Esophagus muscularis mucosa (tissue), 4 donors: ENCODE measurements around the gene EPHB2.

Source experiments
- EP300 ChIP-seq: sonication (generic); formaldehyde crosslinking; IDR thresholded peaks from one replicate; pipeline ENCODE4 v1.6.1; 2017; ENCODE audit warnings: antibody characterized with exemption
- POLR2A ChIP-seq: fragments of 450-650 bp; IDR thresholded peaks from one replicate; pipeline ENCODE4 v1.6.1; 2017; ENCODE audit warnings: antibody characterized with exemption, moderate library complexity, mild to moderate bottlenecking, low read depth
- POLR2AphosphoS5 ChIP-seq, 2 donors: sonication (generic); formaldehyde crosslinking; IDR thresholded peaks; one replicate each; pipeline ENCODE4 v1.6.1; 2017; ENCODE audit warnings: antibody characterized with exemption in 2 of 2
- TF ChIP-seq, protein P1 (sequence below), 3 experiments: fragments of 200-600 bp in 2 of 3; fragments of 450-650 bp in 1 of 3; sonication (generic) in 2 of 3; IDR thresholded peaks; one replicate each; pipeline ENCODE4 v1.5.1; 2017 to 2019; ENCODE audit warnings: antibody characterized with exemption in 3 of 3, mild to moderate bottlenecking in 2 of 3, moderate library complexity in 1 of 3

- TF ChIP-seq, protein P1, sequence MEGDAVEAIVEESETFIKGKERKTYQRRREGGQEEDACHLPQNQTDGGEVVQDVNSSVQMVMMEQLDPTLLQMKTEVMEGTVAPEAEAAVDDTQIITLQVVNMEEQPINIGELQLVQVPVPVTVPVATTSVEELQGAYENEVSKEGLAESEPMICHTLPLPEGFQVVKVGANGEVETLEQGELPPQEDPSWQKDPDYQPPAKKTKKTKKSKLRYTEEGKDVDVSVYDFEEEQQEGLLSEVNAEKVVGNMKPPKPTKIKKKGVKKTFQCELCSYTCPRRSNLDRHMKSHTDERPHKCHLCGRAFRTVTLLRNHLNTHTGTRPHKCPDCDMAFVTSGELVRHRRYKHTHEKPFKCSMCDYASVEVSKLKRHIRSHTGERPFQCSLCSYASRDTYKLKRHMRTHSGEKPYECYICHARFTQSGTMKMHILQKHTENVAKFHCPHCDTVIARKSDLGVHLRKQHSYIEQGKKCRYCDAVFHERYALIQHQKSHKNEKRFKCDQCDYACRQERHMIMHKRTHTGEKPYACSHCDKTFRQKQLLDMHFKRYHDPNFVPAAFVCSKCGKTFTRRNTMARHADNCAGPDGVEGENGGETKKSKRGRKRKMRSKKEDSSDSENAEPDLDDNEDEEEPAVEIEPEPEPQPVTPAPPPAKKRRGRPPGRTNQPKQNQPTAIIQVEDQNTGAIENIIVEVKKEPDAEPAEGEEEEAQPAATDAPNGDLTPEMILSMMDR (IDR thresholded peaks at IDR 0.05): no peak
- no peak for TF ChIP-seq POLR2A
- TF ChIP-seq POLR2AphosphoS5 (IDR thresholded peaks at IDR 0.05): no peak
- TF ChIP-seq EP300: no peak
These were observed 99.1 kb downstream of the EPHB2 start for GRCh38 chr1:22809783-22810182.
